Glutamatergic neuron (in vitro differentiated cells): ENCODE results near the gene MND1. TPM values are rescaled to one million over a fixed set of nuclear protein-coding genes. Genes with fewer than 3 reads are reported as not detected.
A peak's percentile ranks its signal among the peaks of the same experiment; 100 is the strongest.
"Not testable (repeated sequence)": the region's sequence is repeated elsewhere in the genome, so short reads cannot be mapped to it uniquely, and the experiment has no call there.

Experiments
- DNase-seq: peaks from one replicate; pipeline ENCODE4 v3.0.0; 2022
- H3K27ac Mint-ChIP-seq: one replicate; pipeline ENCODE4 v1.8.0; 2020; ENCODE audit warnings: mild to moderate bottlenecking, mixed read lengths, inconsistent platforms; ENCODE audit not compliant: unreplicated experiment
- H3K27me3 Mint-ChIP-seq: one replicate; pipeline ENCODE4 v1.8.0; 2020; ENCODE audit warnings: mild to moderate bottlenecking, moderate library complexity, mixed read lengths, inconsistent platforms; ENCODE audit not compliant: unreplicated experiment
- H3K36me3 Mint-ChIP-seq: one replicate; pipeline ENCODE4 v1.8.0; 2020; ENCODE audit warnings: mild to moderate bottlenecking, mixed read lengths, inconsistent platforms; ENCODE audit not compliant: unreplicated experiment
- H3K4me1 Mint-ChIP-seq: one replicate; pipeline ENCODE4 v1.8.0; 2020; ENCODE audit warnings: mild to moderate bottlenecking, low read depth, mixed read lengths, inconsistent platforms; ENCODE audit not compliant: unreplicated experiment
- H3K4me3 Mint-ChIP-seq: one replicate; pipeline ENCODE4 v1.8.0; 2020; ENCODE audit warnings: mild to moderate bottlenecking, mixed read lengths, inconsistent platforms; ENCODE audit not compliant: unreplicated experiment
- H3K9me3 Mint-ChIP-seq: one replicate; pipeline ENCODE4 v1.8.0; 2020; ENCODE audit warnings: mild to moderate bottlenecking, moderate library complexity, mixed read lengths, inconsistent platforms; ENCODE audit not compliant: unreplicated experiment
- total RNA-seq: library from RNA; stranded (reverse); fragmentation: NEBNext Ultra II Directional; extraction: Animal tissue kit (Norgen Biotek cat#: 25700); gene quantifications from one replicate; pipeline ENCODE4 v1.2.1, GENCODE V29; 2021; ENCODE audit not compliant: unreplicated experiment
- TF ChIP-seq, protein P1 (sequence below): fragments of 200-600 bp; sonication (generic); IDR thresholded peaks from one replicate; pipeline ENCODE4 v1.5.0; 2021; ENCODE audit not compliant: partially characterized antibody, unreplicated experiment

The MND1 gene
- total RNA-seq, 1 donor from 2014 or later, result 2.0 TPM

DNA sequence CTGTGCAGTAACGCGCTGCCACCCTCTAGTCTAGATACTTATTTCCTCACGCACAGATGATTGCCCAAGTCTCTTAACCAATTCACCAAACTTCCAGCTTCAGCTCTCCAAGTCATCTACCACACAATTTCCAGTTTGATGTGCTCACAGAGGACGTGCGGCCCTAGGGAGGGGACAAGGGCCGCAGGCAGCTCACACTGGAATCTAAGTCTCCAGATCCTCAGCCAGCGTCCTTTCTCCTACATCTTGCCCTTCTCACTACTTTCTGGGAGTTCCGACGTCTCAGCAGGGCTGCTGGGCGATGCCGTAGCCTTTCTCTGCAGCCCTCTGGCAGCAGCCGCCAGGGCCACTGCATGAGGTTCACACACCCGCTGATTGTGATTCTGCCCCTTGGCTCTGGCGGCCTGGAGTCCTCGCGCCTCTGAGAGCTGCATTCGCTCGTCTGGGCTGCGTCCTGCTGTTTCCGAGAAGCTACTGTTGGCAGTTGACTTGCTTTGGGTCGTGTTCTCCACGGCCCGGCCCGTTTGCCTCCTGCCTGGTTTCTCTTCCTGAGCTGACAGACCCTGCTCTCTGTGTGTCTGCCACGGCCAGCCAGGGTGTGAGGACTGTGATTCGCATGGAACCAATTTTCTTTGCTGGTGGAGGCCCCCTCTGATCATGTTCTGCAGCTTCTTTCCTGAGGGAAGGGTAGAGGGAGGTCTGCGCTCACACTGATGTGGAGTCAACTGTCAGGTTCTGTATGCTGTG lies 107.6 kb downstream of the MND1 start:
- Mint-ChIP-seq H3K27ac (no peak overlapping the region), H3K9me3 (peaks cover 3% of the 10 kb centered on the region), H3K36me3 (no peaks in the 10 kb centered on the region), H3K4me1 (peaks cover 14% of the 10 kb centered on the region), H3K4me3 (no peak overlapping the region), H3K27me3 (no peaks in the 10 kb centered on the region)
- DNase-seq, result peak; percentile 23
- TF ChIP-seq, protein P1, sequence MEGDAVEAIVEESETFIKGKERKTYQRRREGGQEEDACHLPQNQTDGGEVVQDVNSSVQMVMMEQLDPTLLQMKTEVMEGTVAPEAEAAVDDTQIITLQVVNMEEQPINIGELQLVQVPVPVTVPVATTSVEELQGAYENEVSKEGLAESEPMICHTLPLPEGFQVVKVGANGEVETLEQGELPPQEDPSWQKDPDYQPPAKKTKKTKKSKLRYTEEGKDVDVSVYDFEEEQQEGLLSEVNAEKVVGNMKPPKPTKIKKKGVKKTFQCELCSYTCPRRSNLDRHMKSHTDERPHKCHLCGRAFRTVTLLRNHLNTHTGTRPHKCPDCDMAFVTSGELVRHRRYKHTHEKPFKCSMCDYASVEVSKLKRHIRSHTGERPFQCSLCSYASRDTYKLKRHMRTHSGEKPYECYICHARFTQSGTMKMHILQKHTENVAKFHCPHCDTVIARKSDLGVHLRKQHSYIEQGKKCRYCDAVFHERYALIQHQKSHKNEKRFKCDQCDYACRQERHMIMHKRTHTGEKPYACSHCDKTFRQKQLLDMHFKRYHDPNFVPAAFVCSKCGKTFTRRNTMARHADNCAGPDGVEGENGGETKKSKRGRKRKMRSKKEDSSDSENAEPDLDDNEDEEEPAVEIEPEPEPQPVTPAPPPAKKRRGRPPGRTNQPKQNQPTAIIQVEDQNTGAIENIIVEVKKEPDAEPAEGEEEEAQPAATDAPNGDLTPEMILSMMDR, result no peak

DNA sequence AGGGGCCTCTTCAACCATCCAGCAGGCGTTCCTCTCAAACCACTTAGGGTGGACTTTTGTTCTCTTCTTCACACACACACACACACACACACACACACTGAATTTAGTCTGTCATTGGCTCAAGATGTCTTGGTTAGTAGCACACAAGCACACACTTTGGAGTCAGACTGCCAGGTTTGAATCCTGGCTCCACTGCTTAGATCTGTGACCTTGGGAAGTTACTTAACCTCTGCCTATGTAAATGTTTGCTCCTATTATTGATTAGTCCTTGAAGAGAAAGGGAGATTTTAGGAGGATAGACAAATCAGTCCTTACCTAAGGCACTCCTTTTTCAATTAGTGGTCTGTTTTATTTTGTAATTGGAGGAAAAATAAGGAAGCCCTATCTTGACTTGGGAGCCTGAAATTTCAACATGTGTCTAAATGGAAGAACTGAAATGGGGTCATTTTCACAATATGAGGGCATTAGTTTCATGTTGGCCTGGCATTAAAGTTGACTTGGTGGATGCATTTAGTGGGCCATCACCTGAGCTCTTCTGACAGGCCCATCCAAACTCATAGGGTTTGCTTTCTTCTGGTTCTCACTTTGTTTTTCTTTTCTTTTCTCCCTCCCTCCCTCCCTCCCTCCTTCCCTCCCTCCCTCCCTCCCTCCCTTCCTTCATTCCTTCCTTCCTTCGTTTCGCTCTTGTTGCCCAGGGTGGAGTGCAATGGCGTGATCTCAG lies 108.3 kb downstream of the MND1 start:
- Mint-ChIP-seq H3K9me3 (peaks cover 3% of the 10 kb centered on the region), H3K36me3 (no peaks in the 10 kb centered on the region), H3K4me3 (no peak overlapping the region), H3K27ac (no peak overlapping the region), H3K27me3 (no peaks in the 10 kb centered on the region), H3K4me1 (peaks cover 11% of the 10 kb centered on the region)
- TF ChIP-seq, protein P1, result no peak
- DNase-seq, result no peak

DNA sequence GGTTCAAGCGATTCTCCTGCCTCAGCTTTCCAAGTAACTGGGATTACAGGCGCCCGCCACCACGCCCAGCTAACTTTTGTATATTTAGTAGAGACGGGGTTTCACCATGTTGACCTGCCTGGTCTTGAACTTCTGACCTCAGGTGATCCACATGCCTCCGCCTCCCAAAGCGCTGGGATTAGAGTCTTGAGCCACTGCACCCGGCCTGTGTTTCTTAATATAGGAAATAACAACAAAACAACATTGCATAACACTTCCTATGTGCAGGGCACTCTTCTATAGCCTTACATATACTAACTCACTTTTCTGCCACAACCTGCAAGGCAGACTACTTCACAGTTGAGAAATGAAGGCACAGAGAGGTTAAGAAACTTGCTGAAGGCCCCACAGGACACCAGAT lies 108.9 kb downstream of the MND1 start:
- TF ChIP-seq, protein P1, result no peak
- H3K27me3 Mint-ChIP-seq, result no peaks in the 10 kb centered on the region
- no peaks in the 10 kb centered on the region for H3K36me3 Mint-ChIP-seq
- no peak overlapping the region for H3K4me3 Mint-ChIP-seq
- H3K27ac Mint-ChIP-seq, result no peak overlapping the region
- DNase-seq, result no peak
- peaks cover 3% of the 10 kb centered on the region for H3K9me3 Mint-ChIP-seq
- H3K4me1 Mint-ChIP-seq, result peaks cover 6% of the 10 kb centered on the region

DNA sequence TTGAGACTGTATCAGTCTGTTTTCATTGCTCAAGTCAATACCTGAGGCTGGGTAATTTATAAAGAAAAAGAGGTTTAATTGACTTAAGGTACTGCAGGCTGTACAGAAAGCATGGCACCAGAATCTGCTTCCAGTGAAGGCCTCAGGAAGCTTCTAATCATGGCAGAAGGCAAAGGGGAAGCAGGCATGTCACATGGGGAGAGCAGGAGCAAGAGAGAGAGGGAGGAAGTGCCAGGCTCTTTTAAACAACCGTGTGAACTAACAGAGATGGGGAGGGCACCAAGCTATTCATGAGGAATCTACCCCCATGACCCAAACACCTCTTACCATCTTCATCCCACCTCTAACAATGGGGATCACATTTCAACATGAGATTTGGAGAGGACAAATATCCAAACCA lies 114.5 kb downstream of the MND1 start:
- no peaks in the 10 kb centered on the region for H3K36me3 Mint-ChIP-seq
- H3K27me3 Mint-ChIP-seq, result no peaks in the 10 kb centered on the region
- no peak overlapping the region for H3K27ac Mint-ChIP-seq
- H3K4me3 Mint-ChIP-seq, result no peak overlapping the region
- H3K4me1 Mint-ChIP-seq, result no peaks in the 10 kb centered on the region
- TF ChIP-seq, protein P1, result no peak
- peaks cover 2% of the 10 kb centered on the region for H3K9me3 Mint-ChIP-seq
- DNase-seq, result no peak

GRCh38 chr4:153461549-153461948 lies 117.1 kb downstream of the MND1 start:
- not testable (repeated sequence) for DNase-seq, H3K4me1 Mint-ChIP-seq, H3K27me3 Mint-ChIP-seq, H3K36me3 Mint-ChIP-seq, H3K27ac Mint-ChIP-seq, H3K4me3 Mint-ChIP-seq, H3K9me3 Mint-ChIP-seq
